Measurements from ENCODE around the gene METTL25B.
A peak's percentile ranks its signal among the peaks of the same experiment; 100 is the strongest.
"Not testable (repeated sequence)": the region's sequence is repeated elsewhere in the genome, so short reads cannot be mapped to it uniquely, and the experiment has no call there.

The METTL25B gene

DNA sequence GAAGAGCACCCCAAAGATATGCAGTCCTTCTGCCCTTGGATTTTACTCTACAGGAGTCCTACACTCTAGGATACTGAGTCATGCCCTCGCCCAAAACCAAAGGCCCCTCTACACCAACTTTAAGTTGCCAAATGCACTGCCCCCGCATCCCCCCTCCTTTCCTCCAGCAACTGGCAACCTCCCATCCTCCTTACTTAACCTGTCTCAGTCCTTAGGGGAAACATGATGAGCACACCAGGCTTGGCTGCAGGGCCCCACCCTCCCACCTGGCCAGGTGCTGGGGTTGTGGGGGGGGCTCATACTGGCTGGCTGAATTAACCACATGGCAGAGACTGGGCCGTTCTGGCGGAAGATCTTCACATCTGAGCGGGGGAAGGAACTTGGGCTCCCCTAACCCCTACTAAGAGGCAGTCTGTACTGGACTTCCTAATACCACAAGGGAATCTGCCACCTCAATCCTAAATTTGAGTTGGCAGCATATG lies 22.0 kb downstream of the METTL25B start:
- ATAC-seq, result peak; percentile 9

DNA sequence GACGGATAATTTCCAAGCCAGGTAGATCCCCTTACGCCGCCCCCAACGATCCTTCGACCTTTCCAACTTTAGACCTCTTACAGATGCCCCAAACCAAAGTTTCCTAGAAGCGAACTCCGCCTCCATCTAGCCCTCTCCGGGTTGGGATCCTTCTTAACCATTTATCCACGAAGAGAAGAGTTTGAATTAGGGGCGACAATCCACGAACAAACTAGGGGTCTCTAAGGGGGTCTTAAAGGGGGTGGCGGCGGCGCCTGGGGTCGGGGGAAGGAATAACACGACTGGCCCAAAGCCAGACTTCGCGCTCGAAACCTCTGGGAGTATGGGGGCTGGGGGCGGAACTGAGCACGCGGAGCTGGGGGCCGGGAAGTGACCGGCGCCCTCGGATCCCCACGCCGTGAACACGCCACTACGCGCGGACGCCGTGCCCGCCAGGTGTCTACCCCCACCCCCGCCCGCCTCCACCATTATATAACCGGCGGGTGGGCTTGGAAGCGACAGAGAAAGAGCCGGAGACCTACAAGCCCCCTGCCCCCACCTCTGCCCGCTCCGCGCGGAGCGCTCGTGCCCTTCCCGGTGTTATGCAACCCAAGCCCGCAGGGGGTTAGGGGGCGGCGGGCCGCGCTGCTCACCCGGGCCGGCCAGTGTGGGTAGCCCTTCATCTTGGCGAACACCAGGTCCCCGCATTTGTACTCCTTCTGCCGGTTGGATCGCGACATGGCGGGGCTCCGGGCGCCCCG lies 22.6 kb downstream of the METTL25B start:
- ATAC-seq, result peak; percentile 10 to 30

DNA sequence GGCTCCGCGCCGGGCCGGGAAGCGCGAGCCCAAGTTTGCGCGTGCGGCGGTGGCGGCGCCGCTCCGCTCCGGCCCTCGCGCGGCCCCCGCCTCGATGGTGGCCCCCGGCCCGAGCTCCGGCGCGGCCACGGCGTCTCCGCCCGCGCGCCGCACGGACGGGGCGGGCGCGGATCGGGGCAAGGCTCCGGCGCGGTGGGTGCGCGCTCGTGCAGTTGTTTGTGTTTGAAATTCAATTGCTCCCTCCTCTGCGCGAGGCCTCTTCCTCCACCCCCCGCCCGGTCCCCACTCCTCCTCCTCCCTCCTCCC lies 23.1 kb downstream of the METTL25B start, which contains the start of gene HDGF:
Gene HDGF (minus strand): TSS at position 225 of the 306 bp plus-strand sequence. CDS start 246 bp downstream, outside the sequence.
- no peak for ATAC-seq

DNA sequence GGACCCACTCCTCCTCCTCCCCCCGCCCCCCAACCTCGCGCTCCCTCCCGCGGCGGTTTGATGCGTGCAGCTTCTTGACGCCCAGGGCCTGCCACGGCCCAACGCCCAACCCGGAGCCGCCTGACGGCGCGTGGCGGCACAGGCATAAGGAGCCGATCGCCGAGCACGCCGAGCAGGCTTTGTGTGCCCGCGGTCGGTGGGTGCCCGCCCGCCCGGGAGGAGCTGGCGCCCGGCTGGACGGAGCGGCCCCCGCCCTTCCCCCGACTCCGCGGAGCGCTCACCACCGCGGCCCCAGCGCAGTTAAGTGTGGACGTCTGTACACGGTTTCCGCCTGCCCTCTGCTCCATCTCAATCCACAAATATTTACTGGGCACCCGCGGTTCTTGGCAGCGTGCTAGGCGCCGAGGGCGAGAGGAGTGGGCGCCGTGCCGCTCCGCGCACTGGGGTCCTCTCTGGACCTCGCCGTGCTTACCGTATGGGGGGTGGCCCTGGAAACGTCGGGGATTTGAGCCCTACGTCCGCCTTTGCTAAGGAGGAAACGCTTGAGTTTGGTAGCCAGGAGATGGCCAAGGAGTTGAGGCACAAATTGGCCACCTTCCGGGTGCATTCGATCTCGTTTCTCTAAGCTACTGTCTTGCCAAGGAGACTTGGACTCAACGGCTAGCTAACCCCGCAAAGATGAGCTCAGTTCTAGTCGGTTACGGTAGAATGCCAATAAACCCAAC lies 23.6 kb downstream of the METTL25B start:
- peak; percentile 84 to 85 for ATAC-seq

DNA sequence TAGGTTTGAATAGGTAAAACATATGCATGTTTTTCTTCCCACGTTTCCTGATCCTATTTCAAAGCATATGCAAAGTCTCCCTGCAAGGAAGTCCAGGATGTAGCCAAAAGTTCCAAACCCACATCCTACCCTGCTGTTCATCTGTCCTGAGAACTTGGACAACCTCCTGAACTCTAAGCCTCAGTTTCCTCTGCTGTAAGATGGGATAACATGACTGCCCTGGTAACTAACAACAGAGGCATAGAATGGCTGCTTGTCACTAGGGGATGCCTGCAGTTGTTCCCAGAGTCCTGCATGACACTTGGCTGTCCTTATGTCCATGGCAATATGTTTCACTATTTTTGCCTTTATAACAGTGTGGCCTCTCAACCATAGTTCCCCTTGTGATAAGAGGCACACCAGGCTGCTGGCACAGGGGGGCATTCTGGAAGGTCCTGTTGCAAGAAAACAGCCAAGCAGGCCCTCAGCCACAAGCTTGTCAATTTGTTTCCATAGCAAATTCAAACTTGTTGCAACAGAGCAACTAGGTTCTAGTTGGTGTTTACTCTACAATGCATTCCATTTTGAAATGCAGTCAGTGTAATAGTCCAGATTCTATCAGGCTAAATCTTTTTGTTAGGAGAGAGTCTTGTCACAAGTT lies 24.7 kb downstream of the METTL25B start:
- no peak for ATAC-seq

DNA sequence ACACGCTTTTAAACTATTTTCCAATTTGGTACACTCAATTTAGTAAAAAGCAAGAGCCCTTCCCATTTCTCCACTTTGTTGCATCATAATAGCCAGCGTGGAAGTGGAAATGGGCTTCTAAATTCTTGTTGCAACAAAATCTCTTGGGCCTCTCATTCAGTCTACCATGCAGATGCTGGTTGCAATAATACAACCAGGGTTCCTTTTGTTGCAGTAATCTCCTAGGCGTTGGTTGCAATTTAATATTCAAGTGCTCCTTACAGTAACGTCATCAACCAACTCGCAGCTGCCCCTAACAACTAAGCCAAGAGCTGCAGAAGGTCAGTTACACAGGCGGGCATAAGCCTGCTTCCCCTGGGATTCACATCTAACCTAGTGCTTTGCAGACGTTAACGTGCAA lies 25.9 kb downstream of the METTL25B start:
- no peak for ATAC-seq

DNA sequence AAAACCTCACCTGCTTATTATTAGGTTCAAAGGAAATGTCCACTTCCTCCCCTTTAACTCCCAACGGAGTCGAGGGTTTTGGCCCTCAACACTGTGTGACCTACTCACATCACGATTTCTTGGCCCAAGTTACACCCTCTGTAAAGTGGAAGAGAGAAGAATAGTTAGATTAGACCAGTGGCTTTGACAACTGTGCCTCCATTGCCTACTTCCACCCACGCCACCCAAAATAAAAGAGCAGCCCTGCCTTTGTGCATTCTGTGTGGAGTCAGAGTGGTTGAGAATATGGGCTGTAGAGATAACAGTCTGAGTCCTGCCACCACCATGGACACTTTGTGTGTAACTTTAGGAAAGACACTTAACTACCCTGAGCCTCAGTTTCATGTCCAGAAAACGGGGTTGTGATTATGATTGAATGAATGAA lies 27.3 kb downstream of the METTL25B start:
- ATAC-seq, result no peak

DNA sequence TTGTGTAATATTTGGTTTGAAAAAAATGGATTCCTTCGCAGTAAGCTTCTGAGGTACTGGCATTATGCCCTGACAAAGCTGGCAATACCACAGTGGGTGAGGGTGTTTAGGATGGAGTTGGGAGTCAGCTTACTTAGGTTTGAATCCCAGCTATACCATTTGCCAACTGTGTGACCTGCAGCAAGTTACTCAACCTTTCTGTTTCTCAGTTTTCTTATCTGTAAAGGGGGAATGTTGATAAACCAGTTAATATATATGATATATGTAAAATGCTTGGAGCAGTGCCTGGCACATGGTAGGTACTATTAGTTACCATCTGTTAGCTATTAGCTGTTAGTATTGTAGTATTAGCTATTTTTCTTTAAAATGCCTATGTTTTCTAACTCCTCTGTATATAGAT lies 28.1 kb downstream of the METTL25B start:
- no peak for ATAC-seq

DNA sequence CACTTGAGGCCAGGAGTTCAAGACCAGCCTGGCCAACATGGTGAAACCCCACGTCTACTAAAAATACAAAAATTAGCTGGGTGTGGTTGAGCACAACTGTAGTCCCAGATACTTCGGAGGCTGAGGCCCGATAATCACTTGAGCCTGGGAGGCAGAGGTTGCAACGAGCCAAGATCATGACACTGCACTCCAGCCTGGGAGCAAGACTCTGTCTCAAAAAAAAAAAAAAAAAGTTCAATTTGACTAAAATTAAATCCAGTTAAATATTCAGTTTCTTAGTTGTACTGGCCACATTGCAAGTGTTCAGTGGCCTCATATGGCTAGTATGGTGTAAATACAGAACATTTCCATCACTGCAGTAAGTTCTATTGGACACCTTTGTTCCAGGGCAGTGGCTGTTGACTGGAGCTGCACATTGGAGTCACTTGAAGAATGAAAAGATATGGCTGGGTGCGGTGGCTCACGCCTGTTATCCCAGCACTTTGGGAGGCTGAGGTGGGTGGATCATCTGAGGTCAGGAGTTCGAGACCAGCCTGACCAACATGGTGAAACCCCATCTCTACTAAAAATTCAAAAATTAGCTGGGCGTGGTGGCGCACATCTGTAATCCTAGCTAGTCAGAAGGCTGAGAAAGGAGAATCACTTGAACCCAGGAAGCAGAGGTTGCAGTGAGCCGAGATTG lies 29.4 kb downstream of the METTL25B start:
- not testable (repeated sequence) for ATAC-seq

DNA sequence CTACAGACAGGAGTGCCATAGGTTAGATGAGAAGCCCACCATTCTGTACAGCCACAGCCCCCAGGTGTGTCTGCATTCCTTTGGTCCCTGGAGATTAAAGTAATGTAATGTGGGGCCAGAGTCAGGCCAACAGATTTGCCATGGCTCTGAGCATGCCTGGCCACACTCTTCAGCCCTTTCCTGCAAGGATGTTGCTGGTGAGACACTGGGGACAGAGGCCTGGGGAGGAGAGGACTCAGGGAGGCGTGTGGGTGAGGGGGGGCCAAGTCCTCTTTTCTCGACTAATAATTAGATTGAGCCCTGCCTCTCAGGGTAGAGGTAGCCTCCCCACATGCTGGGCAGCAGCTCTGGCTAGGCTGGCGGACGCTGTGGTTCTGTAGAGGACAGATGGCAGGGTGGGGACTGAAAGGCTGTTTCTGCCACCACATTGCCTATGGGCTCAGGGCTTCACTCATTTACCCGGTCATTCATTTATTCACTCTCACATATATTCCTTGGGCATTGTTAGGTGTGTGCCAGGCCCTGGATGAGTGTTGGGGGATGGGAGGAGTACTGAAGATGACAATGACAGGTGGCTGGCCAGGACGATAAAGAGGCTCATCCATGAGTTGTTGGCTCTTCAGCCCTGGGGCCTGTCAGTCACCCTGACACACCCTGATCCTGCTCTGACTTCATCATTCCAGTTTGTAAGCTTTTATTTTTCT lies 32.0 kb downstream of the METTL25B start:
- ATAC-seq, result no peak

DNA sequence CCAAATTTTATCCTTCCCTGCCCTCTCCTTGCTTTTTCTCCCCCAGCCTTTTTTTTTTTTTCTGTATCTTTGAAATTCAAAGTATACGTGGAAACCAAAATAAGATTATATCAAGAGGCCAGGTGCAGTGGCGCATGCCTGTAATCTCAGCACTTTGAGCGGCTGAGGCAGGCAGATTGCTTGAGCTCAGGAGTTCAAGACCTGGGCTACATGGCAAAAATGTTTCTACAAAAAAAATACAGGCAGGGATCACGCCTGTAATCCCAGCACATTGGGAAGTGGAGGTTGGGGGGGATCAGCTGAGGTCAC lies 32.5 kb downstream of the METTL25B start:
- no peak for ATAC-seq

DNA sequence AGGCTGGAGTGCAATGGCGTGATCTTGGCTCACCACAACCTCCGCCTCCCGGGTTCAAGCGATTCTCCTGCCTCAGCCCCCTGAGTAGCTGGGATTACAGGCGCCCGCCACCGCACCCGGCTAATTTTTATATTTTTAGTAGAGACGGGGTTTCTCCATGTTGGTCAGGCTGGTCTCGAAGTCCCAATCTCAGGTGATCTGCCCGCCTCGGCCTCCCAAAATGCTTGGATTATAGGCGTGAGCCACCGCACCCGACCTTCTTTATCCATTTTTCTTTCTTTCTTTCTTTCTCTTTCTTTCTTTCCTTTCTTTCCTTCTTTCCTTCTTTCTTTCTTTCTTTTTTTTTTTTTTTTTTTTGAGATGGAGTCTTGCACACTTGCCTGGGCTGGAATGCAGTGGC lies 36.9 kb downstream of the METTL25B start:
- ATAC-seq, result not testable (repeated sequence)

DNA sequence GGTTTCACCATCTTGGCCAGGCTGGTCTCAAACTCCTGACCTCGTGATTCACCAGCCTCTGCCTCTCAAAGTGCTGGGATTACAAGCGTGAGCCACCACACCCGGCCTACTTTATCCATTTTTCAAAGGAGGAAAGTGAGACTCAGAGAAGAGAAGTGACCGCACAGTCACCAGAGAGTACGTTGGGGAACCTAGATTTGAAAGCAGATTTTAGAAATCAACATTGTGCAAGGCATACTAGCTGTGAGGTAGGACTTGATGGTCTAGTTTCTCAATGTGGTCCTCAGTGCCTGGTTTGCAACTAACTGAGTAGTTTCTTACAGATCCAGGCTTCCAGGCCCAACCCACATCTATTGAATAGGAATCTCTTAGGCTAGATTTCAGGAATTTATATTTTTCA lies 37.4 kb downstream of the METTL25B start:
- ATAC-seq, result no peak

DNA sequence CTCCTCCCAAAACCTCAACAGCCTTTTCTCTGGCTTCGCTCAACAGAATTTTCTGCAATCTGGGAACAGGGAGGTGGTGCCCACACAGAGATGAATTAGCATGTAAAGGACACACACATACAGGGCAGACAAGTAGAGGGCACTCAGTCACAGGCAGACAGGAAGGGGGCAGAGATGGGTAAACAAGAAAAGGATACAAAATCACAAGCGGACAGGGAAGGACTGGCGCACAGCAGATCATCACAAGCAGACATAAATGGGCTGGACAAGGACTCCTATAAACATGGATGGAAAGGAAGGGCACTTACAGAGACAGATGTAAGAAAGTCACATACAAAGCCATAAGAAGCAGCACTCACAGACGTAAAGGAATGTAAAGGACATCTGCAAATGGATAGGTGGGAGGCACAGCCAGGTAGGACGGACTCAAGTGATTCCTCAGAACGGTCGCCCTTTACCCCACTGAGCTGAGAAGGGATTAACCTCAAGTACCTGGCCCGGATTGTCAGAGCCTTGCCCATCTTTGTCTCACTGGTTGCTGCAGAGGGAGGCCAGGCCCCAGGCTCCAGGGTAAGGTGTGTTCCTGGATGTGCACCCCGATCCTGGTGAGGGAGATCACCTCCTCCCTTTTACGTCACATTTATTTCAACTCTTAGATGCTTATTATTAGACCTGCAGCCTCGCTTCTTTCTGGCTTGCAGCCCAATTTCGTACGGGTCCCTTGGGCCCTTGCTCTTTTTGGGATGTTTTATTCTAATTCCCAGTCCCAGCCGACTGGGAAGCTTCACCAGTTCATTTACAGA lies 38.2 kb downstream of the METTL25B start:
- no peak for ATAC-seq

DNA sequence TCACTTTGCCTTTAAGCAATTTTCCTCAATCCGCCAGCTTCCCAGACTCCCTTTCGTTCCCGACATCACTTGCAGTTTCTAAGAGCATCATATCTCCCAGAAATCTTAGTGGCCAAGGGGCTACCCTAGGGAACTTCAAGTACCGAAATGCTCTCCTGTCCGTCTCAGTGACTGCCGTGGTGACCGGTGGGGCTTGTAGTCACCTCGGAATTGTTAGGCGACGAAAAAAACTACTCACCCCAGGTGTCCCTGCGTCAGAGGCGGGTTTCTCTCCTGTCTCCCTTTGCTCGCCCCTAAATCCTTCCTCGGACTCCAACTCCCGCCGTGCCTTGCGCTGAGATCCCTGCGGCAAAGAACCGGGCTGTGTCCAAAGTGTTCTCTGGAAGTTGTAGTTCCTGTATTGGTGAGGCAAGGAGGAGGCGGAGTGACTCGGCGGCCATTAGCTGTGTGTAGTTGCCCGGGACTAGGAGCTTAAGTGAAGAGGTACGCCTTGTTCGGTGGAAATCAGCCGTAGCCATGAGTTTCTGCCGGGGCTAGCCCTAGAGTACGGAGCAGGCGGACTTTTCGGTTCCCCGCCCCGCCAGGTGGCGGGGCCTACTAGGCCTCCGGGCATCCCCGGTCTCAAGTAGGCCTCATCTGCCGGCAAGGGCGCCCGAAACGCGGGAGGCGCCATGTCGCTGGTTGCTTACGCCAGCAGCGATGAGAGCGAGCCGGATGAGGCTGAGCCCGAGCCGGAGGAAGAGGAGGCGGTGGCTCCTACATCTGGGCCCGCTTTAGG lies 39.0 kb downstream of the METTL25B start, which contains the start of gene PRCC:
Gene PRCC (plus strand): TSS at position 435 of the 778 bp plus-strand sequence. CDS start 237 bp downstream, at position 672.
- peak; percentile 97 for ATAC-seq

DNA sequence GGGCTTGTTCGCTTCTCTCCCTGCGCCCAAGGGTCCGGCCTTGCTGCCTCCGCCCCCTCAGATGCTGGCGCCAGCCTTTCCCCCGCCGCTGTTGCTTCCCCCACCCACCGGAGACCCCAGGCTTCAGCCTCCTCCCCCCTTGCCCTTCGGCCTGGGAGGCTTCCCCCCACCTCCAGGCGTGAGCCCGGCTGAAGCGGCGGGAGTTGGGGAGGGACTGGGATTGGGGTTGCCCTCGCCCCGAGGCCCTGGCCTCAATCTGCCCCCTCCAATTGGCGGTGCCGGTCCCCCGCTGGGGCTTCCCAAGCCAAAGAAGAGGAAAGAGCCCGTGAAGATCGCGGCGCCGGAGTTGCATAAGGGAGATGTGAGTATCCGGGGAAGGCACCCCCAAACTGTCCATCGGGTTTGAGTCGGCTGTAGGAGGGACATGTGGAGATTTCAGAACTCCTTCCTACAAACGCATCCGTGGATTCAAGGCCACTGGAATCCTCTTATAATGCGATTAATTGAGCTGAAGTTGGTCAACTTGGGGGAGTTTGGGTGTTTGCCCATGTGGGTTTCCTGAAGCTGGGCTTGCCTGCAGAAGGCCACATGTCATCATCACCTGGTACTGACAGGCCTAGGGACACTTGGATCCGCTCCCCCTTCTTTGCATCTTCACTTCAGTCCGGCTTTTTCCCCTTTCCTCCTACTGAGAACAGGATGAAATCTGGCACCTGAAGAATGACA lies 39.8 kb downstream of the METTL25B start:
- peak; percentile 0 for ATAC-seq

DNA sequence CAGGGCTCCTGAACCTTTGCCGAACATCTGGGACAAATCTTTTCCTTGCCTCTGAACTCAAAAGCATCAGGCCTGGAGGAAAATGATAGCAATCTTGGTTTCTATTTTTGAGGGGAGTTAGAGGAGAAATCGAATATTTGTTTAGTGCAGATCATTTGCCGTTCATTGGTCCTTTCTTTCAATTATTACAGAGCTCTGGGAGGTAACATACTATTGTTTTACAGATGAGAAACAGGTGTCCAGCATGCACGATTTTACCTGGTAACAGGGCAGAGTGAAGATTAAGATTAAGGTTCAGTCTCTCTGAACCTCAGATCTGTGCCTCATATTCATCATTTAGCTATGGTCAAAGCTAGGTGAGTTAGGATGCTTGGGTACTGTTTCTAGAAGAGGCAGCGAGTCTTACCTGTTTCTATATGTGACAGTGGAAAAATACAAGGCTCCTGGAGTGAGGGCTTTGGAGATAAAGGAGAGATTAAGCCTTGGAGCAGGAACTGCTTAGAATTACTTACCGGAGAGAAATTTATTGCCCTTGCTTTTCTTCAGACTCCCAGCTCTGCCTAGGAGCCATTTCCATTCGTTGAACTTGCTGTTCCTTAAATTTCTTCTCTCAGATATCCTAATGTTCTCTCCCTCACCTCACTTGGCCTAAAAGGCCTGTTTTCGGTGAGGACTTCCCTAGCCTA lies 40.5 kb downstream of the METTL25B start:
- no peak for ATAC-seq

DNA sequence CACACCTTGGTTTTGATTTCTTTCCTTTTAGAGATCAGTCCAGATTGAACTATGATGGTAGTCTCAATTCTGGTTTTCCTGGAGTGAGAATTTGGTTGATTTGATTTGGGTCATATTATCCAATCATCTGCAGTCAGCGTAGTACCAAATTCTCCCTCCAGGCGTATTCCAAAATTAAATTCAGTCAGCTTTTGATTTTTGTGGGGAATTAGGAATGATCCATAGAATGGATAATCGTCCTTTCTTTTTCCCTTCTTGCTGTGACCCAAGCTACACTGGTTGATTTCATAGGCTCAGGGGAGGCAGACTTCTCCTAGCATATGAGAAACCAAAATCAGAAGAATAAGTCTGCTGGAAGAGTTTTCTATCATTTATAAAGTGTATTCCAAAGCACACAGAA lies 44.0 kb downstream of the METTL25B start:
- no peak for ATAC-seq

DNA sequence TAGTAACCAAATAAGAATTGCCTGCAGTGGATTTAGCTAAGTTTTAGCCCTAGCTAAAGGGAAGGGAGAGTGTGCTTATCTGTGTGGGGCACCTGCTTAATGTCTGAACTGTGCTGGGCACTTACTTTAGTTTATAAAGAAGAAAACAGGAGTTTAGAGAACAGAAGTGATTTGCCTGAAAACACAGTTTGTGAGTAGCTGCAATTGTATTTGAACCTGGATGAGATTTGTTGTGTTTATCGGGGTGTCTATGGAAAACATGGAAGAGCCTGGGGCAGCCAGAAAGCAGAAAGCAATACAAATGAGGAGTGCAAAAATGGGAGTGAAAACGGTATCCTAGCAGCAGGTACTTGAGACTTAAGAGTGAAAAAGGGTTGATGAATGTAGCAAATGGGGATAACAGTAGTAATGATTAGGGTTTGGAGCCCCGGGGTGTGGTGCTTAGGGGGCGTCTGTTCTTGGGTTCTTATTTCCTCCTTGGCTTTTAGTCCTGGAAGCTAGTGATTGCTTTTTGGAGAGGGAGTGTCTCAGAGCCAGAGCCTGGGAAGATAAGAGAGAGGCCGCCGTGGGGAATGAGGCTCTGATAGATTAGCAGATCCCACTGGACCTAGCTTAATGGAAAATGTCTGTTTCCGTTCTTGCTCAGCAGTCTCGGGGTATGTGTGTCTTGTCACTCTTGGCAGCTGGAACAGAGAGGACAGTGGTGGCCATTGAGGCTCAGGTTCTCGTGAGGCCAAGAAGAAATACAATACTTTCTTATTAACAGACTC lies 44.6 kb downstream of the METTL25B start:
- ATAC-seq, result no peak
